NCI-H2029 (cell line): ENCODE measurements around the gene ROPN1.
A peak's percentile ranks its signal among the peaks of the same experiment; 100 is the strongest.
"Not testable (repeated sequence)": the region's sequence is repeated elsewhere in the genome, so short reads cannot be mapped to it uniquely, and the experiment has no call there.

ENCODE experiments used
- DNase-seq: peaks from one replicate; lab custom pipeline; 2025; lab: John Stamatoyannopoulos, UW

Gene ROPN1

GRCh38 chr3:123991730-123992588, at the start of gene ROPN1:
Gene ROPN1, minus strand, starts transcription at chr3:123992124. Its CDS starts 11,643 bp downstream, at chr3:123980481.
- not testable (repeated sequence) for DNase-seq

GRCh38 chr3:124041553-124041952, 49.6 kb upstream of the ROPN1 start:
- DNase-seq = no peak

DNA sequence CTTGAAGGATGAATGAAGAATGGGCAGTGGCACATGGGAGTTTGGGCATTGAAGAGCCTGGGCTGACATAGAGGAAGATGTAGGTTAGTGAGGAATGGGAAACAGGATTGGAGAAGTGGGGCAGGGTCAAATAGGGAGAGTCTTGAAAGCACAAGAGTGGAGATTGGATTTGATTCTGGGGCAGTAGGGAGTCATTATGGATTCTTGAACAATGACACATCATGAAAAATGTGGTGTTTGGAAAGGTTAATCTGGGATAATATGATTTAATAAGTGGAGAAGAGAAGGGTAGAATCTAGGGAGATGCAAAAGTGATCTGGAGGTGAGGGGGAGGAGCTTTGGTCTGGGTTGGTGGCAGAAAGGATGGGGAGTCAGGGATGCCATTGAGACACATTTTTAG, 45.4 kb upstream of the ROPN1 start:
- no peak for DNase-seq

DNA sequence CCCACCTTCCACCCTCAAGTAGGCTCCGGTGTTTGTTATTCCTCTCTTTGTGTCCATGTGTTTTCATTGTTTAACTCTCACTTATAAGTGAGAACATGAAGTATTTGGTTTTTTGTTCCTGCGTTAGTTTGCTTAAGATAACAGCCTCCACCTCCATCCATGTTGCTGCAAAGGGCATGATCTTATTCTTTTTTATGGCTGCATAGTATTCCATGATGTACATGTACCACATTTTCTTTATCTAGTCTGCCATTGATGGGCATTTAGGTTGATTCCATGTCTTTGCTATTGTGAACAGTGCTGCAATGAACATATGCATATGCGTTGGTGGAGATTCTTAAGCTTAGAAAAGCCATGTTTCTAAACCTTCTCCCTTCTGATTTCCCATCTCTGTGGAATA, 44.3 kb upstream of the ROPN1 start:
- DNase-seq = not testable (repeated sequence)

- no peak for DNase-seq
Measured at GRCh38 chr3:124035463-124036121, 43.7 kb upstream of the ROPN1 start.

DNA sequence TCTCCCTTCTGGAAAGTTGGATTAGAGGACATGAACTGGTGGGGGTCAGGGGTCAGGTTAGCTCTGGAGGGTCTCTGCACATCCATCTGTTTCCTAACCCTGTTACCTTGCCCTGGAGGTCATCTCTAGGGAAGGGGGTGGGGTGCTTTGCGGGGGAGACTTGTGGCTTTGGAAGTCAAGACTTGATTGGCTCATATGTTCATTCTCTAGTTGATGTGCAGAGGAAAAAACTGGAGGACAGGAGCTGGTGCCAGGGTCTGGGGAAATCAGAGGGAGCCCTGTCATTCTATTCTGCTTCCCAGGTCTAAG, 42.9 kb upstream of the ROPN1 start:
- DNase-seq = no peak

DNA sequence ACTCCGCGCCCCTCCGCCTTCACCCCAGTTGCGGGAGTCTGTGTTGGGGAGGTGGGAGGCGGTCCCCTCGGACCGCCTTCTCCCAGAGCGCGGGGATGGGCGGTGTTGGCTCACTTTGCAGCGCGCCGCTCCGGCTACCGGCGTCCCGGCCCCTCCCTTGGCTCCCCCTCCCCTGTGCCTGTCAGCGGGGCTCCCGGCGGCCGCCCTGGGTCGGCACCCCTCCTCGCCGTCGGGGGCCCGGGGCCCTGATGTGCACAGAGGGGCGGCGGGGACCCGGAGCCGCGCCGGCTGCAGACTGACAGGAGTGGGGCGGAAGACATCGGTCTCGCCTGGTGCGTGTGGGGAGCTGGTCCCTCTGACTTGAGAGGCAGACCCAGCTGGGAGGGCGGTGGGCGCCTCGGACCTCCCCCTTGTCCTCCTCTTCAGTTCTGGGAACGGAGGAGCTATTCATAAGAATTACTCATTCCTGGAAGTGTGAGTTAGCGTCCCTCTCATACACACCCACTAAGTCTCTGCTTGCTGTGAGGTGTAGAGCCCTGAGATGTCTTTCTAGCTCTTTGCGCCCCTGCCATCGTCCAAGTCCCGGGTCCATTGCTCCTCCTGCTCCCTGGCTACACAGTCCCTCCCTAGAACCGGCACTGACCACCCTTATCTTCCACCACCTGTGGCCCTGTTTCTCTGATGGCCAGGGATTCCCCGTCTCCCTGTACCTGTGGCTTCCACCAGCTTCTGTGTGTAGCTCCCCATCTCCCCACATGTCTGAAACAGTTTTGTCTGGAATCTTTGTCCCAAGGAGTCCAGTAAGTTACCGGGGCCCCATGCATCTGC, 42.3 kb upstream of the ROPN1 start:
- no peak for DNase-seq

- DNase-seq = no peak
Measured at GRCh38 chr3:124033360-124034015, 41.6 kb upstream of the ROPN1 start, which contains the start of gene KALRN. Gene KALRN, plus strand, starts transcription at chr3:124033369.

DNA sequence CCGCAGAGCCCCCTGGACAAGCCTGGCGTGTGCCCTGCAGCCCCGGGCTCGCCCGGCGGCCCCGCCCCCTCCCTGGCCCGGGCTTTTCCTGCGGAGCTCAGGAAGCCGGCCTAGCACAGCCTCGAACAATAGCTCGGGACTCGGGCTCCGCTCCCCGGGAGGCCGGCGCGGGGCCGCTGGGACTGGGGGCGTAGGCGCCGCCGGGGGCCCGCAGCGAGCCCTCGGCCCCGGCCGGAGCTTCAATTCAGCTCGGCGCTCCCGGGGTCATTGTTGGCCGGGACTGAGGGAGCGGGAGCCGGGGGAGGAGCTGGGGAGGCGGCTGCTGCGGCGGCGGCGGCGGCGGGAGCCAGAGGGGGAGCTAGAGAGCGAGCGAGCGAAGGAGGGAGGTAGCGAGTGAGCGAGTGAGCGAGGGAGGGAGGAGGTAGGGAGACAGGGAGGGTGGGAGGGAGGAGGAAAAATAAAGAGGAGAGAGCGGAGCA, 41.0 kb upstream of the ROPN1 start:
- DNase-seq = peak; percentile 85

DNA sequence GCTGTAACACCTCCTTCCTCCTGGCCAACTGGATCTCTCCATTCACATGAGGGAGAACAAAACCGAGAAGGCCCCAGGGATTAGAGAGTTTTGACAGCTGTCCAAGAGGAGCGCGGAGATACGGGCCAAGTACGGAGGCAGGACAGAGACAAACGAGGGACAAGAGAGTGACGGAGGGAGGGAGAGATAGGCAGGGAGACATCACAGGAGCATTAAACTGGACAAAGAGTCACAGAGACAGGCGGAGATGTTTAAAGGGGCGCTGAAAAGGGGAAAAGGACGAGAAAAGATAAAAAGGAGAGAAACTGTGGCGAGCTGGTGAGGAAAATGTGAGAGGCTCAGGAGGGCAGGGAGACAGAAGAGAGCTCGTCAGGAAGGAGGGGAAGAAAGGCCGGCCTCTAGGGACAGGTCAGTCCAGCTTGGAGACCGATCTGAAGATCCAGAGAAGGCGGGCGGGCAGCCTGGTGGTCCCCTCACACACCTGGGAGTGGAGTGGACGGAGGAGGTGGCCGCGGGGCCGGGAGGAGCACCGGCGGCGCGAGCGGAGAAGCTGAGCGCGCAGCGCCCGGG, 40.5 kb upstream of the ROPN1 start:
- DNase-seq = peak; percentile 48

GRCh38 chr3:124026516-124026915, 34.6 kb upstream of the ROPN1 start:
- no peak for DNase-seq

- DNase-seq = not testable (repeated sequence)
Measured at GRCh38 chr3:124023531-124023930, 31.6 kb upstream of the ROPN1 start.

DNA sequence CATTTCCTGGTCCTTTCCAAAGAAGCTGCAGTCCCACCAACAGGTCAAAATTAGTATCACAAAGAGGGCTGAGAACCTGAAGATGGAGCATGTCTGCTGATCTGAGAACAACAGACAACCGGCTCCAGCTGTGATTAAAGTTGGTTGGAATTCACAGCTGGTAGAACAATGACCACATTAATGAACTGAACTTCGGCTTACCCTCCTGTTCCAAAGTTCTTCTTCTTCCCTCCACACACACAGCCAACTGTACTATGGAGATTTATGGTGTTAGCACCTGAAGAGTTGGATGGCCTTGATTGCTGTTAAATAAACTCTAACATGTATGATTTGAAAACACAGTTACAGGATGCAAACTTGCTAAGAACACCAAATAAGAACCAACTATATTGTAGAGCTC, 27.4 kb upstream of the ROPN1 start:
- no peak for DNase-seq

DNA sequence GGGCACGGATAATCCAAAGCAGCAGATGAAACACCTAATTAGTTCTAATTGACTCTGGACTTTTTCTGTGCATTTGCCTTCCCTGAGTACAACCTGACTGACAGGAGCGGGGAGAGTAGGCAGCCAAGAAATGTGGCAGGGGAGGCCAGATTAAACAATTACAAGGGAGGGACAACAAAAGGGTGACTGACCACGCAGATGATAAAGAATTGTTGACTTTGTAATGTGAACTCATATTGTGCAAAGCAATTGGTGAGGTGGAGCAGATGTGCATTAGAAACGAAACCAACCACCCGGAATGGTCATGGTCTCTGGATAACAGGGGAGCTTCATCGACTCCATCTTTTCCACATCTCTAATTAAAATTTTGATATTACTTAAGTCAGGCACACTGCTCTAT, 25.6 kb upstream of the ROPN1 start:
- peak; percentile 73 for DNase-seq

DNA sequence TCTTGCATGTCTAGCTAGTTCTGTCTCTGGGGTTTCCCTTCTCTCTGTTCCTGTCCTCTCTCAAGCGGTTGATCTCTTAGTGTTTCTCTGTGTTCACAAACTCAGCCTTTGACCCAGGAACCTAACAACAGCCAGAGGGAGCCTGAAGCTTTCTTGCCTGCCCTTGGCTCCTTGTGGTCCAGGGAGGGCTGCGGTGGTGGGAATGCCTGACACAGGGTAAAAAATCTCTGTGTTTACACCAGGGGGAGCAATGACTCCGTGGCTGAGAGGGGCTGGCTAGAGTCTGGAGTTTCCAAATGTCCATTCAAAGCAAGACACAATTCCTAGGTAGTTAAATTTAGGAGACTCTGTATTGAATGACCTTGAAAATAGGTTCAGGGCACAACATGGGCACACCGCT, 24.6 kb upstream of the ROPN1 start:
- DNase-seq = not testable (repeated sequence)

DNA sequence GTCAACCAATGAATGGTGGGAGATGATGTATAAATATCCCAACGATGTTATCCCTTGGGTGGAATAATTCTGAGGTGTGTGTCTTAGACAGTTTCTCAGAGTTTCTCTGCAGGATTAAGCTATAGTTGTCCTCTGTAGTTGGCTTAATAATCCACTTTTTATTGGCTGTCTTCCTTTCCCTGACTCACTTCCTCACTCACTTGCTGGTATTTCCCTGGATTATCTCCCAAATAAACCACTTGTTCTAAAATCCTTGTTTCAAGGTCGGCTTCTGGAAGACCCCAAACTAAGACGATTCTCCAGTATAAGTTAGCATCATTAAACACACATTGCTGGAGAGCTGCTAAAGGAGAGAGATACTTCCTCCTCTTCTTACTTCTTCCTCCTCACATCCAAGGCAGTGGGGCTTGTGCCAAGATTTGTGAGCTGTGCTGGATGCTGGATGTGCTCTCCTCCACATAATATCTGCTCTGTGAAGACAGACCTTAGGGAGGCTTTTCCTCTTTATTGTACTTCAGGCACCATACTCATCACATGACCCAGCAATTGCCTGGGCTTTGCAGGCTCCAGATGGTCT, 22.5 kb upstream of the ROPN1 start:
- no peak for DNase-seq

DNA sequence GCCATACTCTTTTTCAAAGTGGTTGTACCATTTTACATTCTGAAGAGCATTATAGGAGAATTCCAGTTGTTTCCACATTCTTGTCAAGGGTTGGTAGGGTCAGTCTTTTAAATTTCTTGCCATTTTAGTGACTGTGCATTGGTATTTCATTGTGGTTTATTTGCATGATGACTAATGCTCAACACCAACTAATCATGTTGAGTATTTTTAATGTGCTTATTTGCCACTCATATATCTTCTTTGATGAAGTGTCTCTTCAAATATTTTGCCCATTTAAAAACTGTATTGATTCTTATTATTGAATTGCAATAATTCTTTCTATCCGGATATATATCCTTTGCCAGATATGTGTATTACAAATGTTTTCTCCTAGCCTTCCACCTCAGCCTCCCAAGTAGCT, 16.4 kb upstream of the ROPN1 start:
- DNase-seq = not testable (repeated sequence)

DNA sequence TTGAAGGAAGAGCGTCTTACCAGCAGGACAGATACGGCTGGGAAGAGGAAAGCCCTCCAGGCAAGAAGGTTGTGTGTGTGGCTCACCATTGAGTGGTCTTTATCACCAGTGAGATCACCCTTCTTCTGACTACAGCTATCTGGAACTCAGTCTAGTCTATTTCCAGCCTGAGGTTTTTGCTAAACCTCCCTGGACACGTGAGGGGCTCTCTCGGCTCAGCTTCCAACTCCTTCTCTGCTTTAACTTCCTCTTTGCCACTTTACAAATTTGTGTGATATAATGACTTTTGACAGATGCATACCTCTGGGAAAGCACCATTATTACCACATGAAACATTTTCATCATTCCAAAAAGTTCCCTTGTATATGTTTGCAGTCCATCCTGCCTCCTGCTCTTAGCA, 15.3 kb upstream of the ROPN1 start:
- no peak for DNase-seq

- DNase-seq = not testable (repeated sequence)
Measured at GRCh38 chr3:124002405-124003079, 10.6 kb upstream of the ROPN1 start.

GRCh38 chr3:124001366-124001765, 9.4 kb upstream of the ROPN1 start:
- DNase-seq = not testable (repeated sequence)

DNA sequence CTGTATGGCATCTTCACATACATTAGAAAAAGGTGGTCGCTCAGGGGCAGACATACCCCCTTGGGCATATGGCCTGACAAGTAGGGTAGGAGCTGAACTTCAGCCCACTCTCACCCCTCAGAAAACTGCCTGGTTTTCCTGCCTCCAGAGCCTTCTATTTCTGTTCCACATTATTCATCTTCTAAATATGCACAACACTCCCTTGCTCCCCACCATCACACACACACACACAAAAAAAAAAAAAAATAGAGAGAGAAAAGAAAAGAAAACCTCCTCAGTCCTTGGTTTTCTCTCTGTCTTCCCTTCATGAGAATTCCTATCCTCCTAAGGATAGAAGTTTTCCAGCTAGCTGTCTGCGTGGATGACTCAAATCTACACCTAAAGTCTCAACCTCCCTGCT, 5.6 kb upstream of the ROPN1 start:
- no peak for DNase-seq
